K562 (cell line): ENCODE data around the gene BSCL2. TPM values are rescaled to one million over a fixed set of nuclear protein-coding genes. Genes with fewer than 3 reads are reported as not detected.

ENCODE experiments used
- CTBP1 ChIP-seq: fragments of 450-650 bp; IDR thresholded peaks from 2 replicates; pipeline ENCODE4 v1.6.1; 2016; ENCODE audit warnings: borderline replicate concordance
- ELF1 ChIP-seq: fragments of 200-800 bp; sonication (Bioruptor generic); IDR thresholded peaks from 2 replicates; pipeline ENCODE4 v1.6.1; 2016; ENCODE audit warnings: missing genetic modification characterization, missing compliant biosample characterization
- ELF2 ChIP-seq: fragments of 250-450 bp; sonication (Bioruptor Pico); IDR thresholded peaks from 2 replicates; pipeline ENCODE4 v1.5.0; 2021; ENCODE audit warnings: mild to moderate bottlenecking
- ERF ChIP-seq: fragments of 450-650 bp; formaldehyde crosslinking; IDR thresholded peaks from 2 replicates; pipeline ENCODE4 v1.4.0; 2020; ENCODE audit warnings: mild to moderate bottlenecking, mixed read lengths
- ETV1 ChIP-seq: fragments of 450-650 bp; conservative IDR thresholded peaks from 2 replicates; pipeline ENCODE4 v1.6.1; 2016; ENCODE audit warnings: missing genetic modification characterization, control low read depth, low read depth, missing compliant biosample characterization
- ETV6 ChIP-seq, 3 experiments: fragments of 150-350 bp in 1 of 3; sonication (generic) in 1 of 3; formaldehyde crosslinking in 1 of 3; IDR thresholded peaks; 2 replicates each; pipeline versions ENCODE4 v1.6.1 to v1.8.0; 2014 to 2022; ENCODE audit warnings: borderline replicate concordance in 2 of 3, low read depth in 2 of 3, antibody characterized with exemption in 1 of 3, low read length in 1 of 3, mild to moderate bottlenecking in 1 of 3, missing genetic modification reagents in 1 of 3
- JUND ChIP-seq, 2 experiments: IDR thresholded peaks; 2 replicates in 1 of 2; 3 replicates in 1 of 2; pipeline ENCODE4 v1.6.1; 2011; ENCODE audit warnings: borderline replicate concordance in 2 of 2, low read depth in 2 of 2, low read length in 2 of 2, improper control_type of control experiment in 1 of 2, missing biosample characterization in 1 of 2, missing genetic modification characterization in 1 of 2, missing genetic modification reagents in 1 of 2
- KLF13 ChIP-seq: fragments of 450-650 bp; IDR thresholded peaks from 2 replicates; pipeline ENCODE4 v1.6.1; 2016; ENCODE audit warnings: missing genetic modification characterization, low read depth, mild to moderate bottlenecking, missing compliant biosample characterization, moderate library complexity, borderline replicate concordance
- LARP7 ChIP-seq: fragments of 450-650 bp; IDR thresholded peaks from 2 replicates; pipeline ENCODE4 v1.6.1; 2016
- MCM2 ChIP-seq: fragments of 450-650 bp; IDR thresholded peaks from 2 replicates; pipeline ENCODE4 v1.6.1; 2017; ENCODE audit warnings: low read depth, mild to moderate bottlenecking
- NR2F6 ChIP-seq: fragments of 450-650 bp; formaldehyde crosslinking; IDR thresholded peaks from 2 replicates; pipeline ENCODE4 v1.4.0; 2020; ENCODE audit warnings: mild to moderate bottlenecking
- PATZ1 ChIP-seq: fragments of 250-450 bp; sonication (Bioruptor Pico); IDR thresholded peaks from 2 replicates; pipeline ENCODE4 v1.5.0; 2020; ENCODE audit warnings: mild to moderate bottlenecking, borderline replicate concordance
- PRDM10 ChIP-seq: fragments of 450-650 bp; IDR thresholded peaks from 2 replicates; pipeline ENCODE4 v1.6.1; 2018; ENCODE audit not compliant: partially characterized antibody
- SP2 ChIP-seq: IDR thresholded peaks from 2 replicates; pipeline ENCODE4 v1.6.1; 2011; ENCODE audit warnings: mild to moderate bottlenecking, low read depth, low read length, moderate library complexity; ENCODE audit not compliant: poor library complexity, severe bottlenecking; ENCODE audit errors: extremely low read depth
- TBL1XR1 ChIP-seq, 2 experiments: IDR thresholded peaks; 2 replicates each; pipeline ENCODE4 v1.6.1; 2012; ENCODE audit warnings: improper control_type of control experiment in 2 of 2, low read length in 2 of 2, mild to moderate bottlenecking in 1 of 2
- TCF7 ChIP-seq: sonication (generic); IDR thresholded peaks from 2 replicates; pipeline ENCODE4 v1.6.1; 2016; ENCODE audit warnings: antibody characterized with exemption, borderline replicate concordance
- polyA plus RNA-seq, 8 experiments: library from polyadenylated mRNA; depleted of rRNA in 4 of 8; stranded (reverse) in 5 of 8; unstranded in 3 of 8; fragments of >200 nt; fragmentation: Nextera tagmentation in 2 of 8; fragmentation: Illumina TruSeq in 1 of 8; extraction: Ambion mirVana in 2 of 8; extraction: Trizol in 1 of 8; gene quantifications; 2 replicates each; pipeline versions ENCODE4 v1.2.1 to v1.2.3, GENCODE V29; 2011 to 2014; ENCODE audit warnings: inconsistent platforms in 1 of 8, missing spikeins in 1 of 8
- total RNA-seq, 7 experiments: library from RNA; depleted of rRNA in 6 of 7; stranded (reverse); fragments of >200 nt in 6 of 7; fragmentation: Illumina TruSeq in 2 of 7; extraction: Trizol in 2 of 7; gene quantifications; 2 replicates each; pipeline versions ENCODE4 v1.2.1 to v1.2.3, GENCODE V29; 2011 to 2021; ENCODE audit warnings: low replicate concordance in 1 of 7
- TF ChIP-seq, protein P1 (sequence below), 2 experiments: fragments of 450-650 bp; conservative IDR thresholded peaks; 2 replicates each; pipeline ENCODE4 v1.6.1; 2017; ENCODE audit warnings: mild to moderate bottlenecking in 2 of 2, moderate library complexity in 2 of 2

The BSCL2 gene
- total and polyA plus RNA-seq, 9 of the 15 experiments (the other 6 are each of a cell fraction or from before 2014, with no cell fraction given), result 18.9 to 51.7 (median 35.2) TPM

DNA sequence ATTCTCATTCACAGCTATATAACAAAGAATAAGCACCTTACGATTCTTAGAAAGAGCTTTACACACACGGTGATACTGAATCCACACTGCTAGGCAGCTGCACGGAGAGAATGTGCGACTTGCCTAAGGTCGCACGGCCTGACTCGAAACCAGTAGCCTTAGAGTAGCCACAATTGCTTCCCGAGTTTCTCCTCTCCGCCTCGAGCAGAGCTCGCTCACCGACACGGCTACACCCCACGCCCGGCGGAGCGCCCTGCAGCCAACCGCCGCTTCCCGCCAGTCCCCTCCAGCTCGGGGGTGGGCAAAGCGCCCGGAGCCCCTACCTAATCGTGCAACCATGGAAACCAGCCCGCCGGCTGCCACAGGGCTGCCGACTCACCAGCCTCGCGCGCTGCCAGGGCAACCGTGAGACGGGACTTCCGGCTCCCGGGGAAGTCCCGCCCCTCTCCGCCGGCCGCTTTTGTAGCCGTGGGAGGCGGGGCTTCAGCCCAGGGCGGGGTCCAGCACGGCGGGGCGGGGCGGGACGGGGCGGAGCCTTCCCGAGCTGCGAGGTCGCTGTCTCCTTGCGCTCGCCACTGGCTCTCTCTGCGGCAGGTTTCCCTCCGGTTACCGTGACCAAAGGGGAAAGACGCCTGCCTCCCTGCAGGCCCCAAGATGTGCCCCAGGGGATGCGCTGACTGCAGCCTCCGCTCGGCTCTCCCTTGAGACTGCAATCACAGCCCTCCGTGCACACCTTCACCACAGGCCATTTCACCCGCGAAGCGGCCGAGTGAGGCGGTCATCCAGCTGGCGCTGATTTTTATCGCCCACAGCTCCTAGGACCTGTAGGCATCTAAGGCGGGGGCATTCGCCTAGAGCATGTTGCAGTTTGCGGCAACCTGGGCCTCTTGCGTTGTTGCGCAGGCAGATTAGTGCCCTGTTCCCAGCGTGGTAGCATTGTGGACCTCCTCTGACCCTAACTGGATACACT, 1.1 kb downstream of the BSCL2 start (continued):
- no peak for TF ChIP-seq TBL1XR1 (IDR thresholded peaks at IDR 0.05; ENCODE audit: low read length in 2 of 2)
- 0 out of 2 replicates have a peak, but pooled peaks have one; percentile 47 for TF ChIP-seq ETV1 (tag)
- TF ChIP-seq MCM2, result no peak
- peak; percentile 71; the same call in 1 of the 2 replicates for TF ChIP-seq PATZ1 (CRISPR knock-in tag)
- peak; percentile 37; the same call in 1 of the 2 replicates for TF ChIP-seq ELF2 (CRISPR knock-in tag)
- peak; percentile 36 for TF ChIP-seq SP2
- no peak for TF ChIP-seq LARP7
- TF ChIP-seq, protein P1, sequence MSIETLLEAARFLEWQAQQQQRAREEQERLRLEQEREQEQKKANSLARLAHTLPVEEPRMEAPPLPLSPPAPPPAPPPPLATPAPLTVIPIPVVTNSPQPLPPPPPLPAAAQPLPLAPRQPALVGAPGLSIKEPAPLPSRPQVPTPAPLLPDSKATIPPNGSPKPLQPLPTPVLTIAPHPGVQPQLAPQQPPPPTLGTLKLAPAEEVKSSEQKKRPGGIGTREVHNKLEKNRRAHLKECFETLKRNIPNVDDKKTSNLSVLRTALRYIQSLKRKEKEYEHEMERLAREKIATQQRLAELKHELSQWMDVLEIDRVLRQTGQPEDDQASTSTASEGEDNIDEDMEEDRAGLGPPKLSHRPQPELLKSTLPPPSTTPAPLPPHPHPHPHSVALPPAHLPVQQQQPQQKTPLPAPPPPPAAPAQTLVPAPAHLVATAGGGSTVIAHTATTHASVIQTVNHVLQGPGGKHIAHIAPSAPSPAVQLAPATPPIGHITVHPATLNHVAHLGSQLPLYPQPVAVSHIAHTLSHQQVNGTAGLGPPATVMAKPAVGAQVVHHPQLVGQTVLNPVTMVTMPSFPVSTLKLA (conservative IDR thresholded peaks at IDR 0.05), result peak in 1 of 2 experiments; percentile 75; a peak in 3 of 4 replicates
- 0 out of 2 replicates have a peak, but pooled peaks have one; percentile 17 for TF ChIP-seq KLF13
- TF ChIP-seq TCF7, result no peak
- no peak for TF ChIP-seq ETV6 (IDR thresholded peaks at IDR 0.05; ENCODE audit: borderline replicate concordance in 1 of 2, low read depth in 2 of 2, low read length in 1 of 2)
- TF ChIP-seq ETV6 (CRISPR knock-in tag; IDR thresholded peaks at IDR 0.05; ENCODE audit: borderline replicate concordance), result 0 out of 2 replicates have a peak, but pooled peaks have one; percentile 17
- peak; percentile 63; the same call in 1 of the 2 replicates for TF ChIP-seq ELF1 (tag)
- TF ChIP-seq CTBP1, result peak; percentile 64
- TF ChIP-seq JUND (IDR thresholded peaks at IDR 0.05; ENCODE audit: borderline replicate concordance, low read depth, low read length), result 0 out of 2 replicates have a peak, but pooled peaks have one; percentile 16
- TF ChIP-seq JUND (tag; IDR thresholded peaks at IDR 0.05; ENCODE audit: borderline replicate concordance, low read depth, low read length), result no peak
- TF ChIP-seq PRDM10, result peak; percentile 13
- TF ChIP-seq NR2F6 (CRISPR knock-in tag), result no peak
- peak; percentile 71; the same call in 1 of the 2 replicates for TF ChIP-seq ERF (CRISPR knock-in tag)
